Measurements from ENCODE around the gene DNAH3.
A peak's percentile ranks its signal among the peaks of the same experiment; 100 is the strongest.

Gene DNAH3

GRCh38 chr16:21167929-21168602 is 17.4 kb upstream of the DNAH3 start:
- TF ChIP-seq, protein P1, sequence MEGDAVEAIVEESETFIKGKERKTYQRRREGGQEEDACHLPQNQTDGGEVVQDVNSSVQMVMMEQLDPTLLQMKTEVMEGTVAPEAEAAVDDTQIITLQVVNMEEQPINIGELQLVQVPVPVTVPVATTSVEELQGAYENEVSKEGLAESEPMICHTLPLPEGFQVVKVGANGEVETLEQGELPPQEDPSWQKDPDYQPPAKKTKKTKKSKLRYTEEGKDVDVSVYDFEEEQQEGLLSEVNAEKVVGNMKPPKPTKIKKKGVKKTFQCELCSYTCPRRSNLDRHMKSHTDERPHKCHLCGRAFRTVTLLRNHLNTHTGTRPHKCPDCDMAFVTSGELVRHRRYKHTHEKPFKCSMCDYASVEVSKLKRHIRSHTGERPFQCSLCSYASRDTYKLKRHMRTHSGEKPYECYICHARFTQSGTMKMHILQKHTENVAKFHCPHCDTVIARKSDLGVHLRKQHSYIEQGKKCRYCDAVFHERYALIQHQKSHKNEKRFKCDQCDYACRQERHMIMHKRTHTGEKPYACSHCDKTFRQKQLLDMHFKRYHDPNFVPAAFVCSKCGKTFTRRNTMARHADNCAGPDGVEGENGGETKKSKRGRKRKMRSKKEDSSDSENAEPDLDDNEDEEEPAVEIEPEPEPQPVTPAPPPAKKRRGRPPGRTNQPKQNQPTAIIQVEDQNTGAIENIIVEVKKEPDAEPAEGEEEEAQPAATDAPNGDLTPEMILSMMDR (IDR thresholded peaks at IDR 0.05; ENCODE audit: low read depth, low read length, missing control alignments) = no peak
- no peak overlapping the region for H3K4me3 ChIP-seq (replicated peaks; ENCODE audit: low read depth, low read length)
- DNase-seq (ENCODE audit: extremely low read depth, low read depth) = no peak

DNA sequence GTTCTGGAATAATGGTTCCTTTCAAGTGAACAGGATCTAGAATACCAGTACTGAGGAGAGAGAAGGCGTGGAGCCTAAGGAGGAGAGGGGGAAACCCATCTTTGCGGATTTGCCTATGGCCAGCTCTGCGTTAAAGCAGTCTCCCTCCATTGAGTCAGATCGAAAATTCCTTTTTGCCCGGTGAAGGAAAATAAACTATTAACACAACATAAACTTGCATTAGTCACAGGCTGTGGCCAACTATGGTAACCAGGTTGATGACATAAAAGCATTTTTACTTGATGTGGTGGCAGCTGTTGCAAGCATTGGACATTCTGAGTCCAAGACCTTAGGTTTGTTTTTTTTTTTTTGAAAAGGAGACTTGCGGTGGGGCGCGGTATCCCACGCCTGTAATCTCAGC is 16.7 kb upstream of the DNAH3 start:
- peak; percentile 45 for DNase-seq (ENCODE audit: extremely low read depth, low read depth)
- TF ChIP-seq, protein P1 (IDR thresholded peaks at IDR 0.05; ENCODE audit: low read depth, low read length, missing control alignments) = no peak
- no peak overlapping the region for H3K4me3 ChIP-seq (replicated peaks; ENCODE audit: low read depth, low read length)

DNA sequence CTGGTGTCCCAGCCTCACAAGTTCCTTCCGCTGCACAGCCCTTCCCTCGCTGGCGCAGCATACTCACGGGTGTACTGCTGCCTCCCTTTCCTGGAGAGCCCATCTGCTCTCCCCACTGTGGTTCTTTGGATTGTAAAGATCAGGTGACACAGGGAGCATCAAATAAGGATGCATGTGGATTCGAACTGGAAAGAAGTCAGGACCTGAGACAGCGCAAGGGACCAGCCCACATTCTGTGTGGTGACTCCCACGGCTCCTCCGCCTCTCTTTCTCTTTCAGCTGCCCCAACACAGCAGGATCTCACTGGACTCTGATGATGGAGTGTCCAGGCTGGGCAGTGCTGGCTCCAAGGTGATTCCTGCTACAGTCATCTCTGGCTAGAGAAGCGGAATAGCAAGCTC is 15.9 kb upstream of the DNAH3 start:
- H3K4me3 ChIP-seq (replicated peaks; ENCODE audit: low read depth, low read length) = no peak overlapping the region
- no peak for DNase-seq (ENCODE audit: extremely low read depth, low read depth)
- TF ChIP-seq, protein P1 (IDR thresholded peaks at IDR 0.05; ENCODE audit: low read depth, low read length, missing control alignments) = no peak

DNA sequence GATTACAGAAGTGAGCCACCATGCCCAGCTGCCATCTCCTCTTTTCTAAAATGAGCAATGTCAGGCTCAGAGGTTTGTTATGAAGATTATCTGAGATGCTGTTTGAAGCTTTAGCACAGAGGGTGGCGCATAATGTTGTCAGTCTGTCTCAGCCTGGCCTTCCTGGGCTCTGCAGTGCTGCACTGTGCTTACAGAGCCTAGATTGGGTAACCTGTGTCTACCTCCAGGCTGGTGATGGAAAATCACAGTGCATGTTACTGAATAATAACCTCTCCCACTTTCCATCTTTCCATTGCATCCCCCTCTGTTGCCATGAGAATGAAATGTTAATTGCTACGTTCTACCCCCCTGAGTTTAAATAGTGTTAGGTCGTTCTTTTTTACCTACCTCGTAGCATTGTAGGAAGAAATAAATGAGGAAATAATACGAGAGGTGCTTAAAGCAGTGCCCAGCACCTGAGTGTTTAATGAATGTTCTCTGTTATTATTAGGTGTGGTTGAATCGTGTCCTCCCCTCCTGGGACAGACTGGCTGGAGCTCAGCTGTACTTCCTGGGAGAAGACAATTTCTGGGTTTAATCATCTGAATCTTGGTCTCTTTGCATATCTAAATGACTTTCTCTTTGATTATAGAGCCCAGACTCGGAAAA is 14.0 kb upstream of the DNAH3 start:
- TF ChIP-seq, protein P1 (IDR thresholded peaks at IDR 0.05; ENCODE audit: low read depth, low read length, missing control alignments) = no peak
- DNase-seq (ENCODE audit: extremely low read depth, low read depth) = no peak

DNA sequence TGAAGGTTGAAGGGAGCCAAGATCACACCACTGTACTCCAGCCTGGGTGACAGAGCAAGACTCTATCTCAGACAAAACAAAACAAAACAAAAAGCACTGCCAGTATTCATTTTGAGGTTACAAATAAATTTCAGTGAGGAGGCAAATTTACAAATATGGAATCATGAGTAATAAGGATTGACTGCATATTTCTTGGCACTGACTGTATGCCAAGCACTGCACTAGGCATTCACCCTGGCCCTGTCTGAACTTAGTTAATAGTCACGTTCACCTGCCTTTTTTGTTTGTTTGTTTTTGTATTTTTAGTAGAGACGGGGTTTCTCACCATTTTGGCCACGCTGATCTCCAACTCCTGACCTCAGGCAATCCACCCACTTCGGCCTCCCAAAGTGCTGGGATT is 12.9 kb upstream of the DNAH3 start:
- TF ChIP-seq, protein P1 (IDR thresholded peaks at IDR 0.05; ENCODE audit: low read depth, low read length, missing control alignments) = no peak
- H3K4me3 ChIP-seq (replicated peaks; ENCODE audit: low read depth, low read length) = no peak overlapping the region
- DNase-seq (ENCODE audit: extremely low read depth, low read depth) = no peak

More for the DNA sequence above, 14.0 kb upstream of the DNAH3 start:
- H3K4me3 ChIP-seq (replicated peaks; ENCODE audit: low read depth, low read length) = no peak overlapping the region

GRCh38 chr16:21162661-21163151 is 12.1 kb upstream of the DNAH3 start:
- H3K4me3 ChIP-seq (replicated peaks; ENCODE audit: low read depth, low read length) = no peak overlapping the region
- DNase-seq (ENCODE audit: extremely low read depth, low read depth) = no peak
- TF ChIP-seq, protein P1 (IDR thresholded peaks at IDR 0.05; ENCODE audit: low read depth, low read length, missing control alignments) = no peak

All from HFF-Myc (cell line).